Upper lobe of left lung (tissue), 4 donors: Measurements from ENCODE around the gene RGS7.

ENCODE experiments used
- POLR2A ChIP-seq, 4 donors: fragments of 450-650 bp; IDR thresholded peaks; one replicate each; pipeline ENCODE4 v1.5.1; 2016 to 2017; ENCODE audit warnings: antibody characterized with exemption in 4 of 4, mild to moderate bottlenecking in 2 of 4
- TF ChIP-seq, protein P1 (sequence below), 6 experiments: fragments of 450-650 bp in 4 of 6; fragments of 200-600 bp in 2 of 6; sonication (generic) in 2 of 6; IDR thresholded peaks; one replicate each; pipeline ENCODE4 v1.5.1; 2016 to 2019; ENCODE audit warnings: antibody characterized with exemption in 6 of 6

DNA sequence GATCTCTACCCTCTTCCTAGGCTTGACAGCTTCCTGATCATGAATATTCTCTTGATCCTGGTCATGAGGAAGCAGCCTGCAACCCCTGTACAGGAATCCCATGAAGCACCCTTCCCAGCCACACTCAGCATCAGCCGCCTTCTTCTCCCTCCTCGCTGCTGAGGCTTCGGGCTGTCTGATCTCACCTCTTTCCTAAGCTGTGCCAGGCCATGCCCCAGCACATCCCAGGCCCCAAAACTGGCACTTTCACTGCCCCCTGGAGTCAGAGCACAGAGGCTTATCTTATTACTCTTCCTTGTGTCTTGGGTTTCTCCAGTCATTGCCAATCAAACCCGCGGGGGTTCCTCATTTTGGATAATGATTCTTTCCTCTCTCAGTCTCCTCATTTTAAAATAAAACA lies 259.5 kb downstream of the RGS7 start:
- TF ChIP-seq, protein P1, sequence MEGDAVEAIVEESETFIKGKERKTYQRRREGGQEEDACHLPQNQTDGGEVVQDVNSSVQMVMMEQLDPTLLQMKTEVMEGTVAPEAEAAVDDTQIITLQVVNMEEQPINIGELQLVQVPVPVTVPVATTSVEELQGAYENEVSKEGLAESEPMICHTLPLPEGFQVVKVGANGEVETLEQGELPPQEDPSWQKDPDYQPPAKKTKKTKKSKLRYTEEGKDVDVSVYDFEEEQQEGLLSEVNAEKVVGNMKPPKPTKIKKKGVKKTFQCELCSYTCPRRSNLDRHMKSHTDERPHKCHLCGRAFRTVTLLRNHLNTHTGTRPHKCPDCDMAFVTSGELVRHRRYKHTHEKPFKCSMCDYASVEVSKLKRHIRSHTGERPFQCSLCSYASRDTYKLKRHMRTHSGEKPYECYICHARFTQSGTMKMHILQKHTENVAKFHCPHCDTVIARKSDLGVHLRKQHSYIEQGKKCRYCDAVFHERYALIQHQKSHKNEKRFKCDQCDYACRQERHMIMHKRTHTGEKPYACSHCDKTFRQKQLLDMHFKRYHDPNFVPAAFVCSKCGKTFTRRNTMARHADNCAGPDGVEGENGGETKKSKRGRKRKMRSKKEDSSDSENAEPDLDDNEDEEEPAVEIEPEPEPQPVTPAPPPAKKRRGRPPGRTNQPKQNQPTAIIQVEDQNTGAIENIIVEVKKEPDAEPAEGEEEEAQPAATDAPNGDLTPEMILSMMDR (IDR thresholded peaks at IDR 0.05), result no peak
- no peak for TF ChIP-seq POLR2A (IDR thresholded peaks at IDR 0.05)
